AG10803 (cell line): ENCODE data around the gene MYO5B.

Source experiments
- DNase-seq: peaks from one replicate; pipeline ENCODE4 v3.0.0; 2010; ENCODE audit warnings: low read depth
- H3K4me3 ChIP-seq: 2 replicates; pipeline ENCODE4 v1.5.1; 2011; ENCODE audit warnings: mild to moderate bottlenecking, low read length, control low read depth
- CTCF ChIP-seq: conservative IDR thresholded peaks from 2 replicates; pipeline ENCODE4 v1.5.1; 2011; ENCODE audit warnings: mild to moderate bottlenecking, low read length, control low read depth, inconsistent platforms

MYO5B gene

GRCh38 chr18:50193796-50194630 is 934 bp downstream of the MYO5B start:
- no peak overlapping the region for H3K4me3 ChIP-seq
- no peak for TF ChIP-seq CTCF
- no peak for DNase-seq

- H3K4me3 ChIP-seq, result no peak overlapping the region
- no peak for TF ChIP-seq CTCF
- DNase-seq, result no peak
Observed at GRCh38 chr18:50192995-50193795, 1.8 kb downstream of the MYO5B start.

- no peak overlapping the region for H3K4me3 ChIP-seq
- TF ChIP-seq CTCF, result no peak
- no peak for DNase-seq
Observed at GRCh38 chr18:50190926-50191325, 4.0 kb downstream of the MYO5B start.

GRCh38 chr18:50190236-50190635 is 4.7 kb downstream of the MYO5B start:
- DNase-seq, result no peak
- no peak for TF ChIP-seq CTCF
- no peak overlapping the region for H3K4me3 ChIP-seq

- DNase-seq, result no peak
- no peak overlapping the region for H3K4me3 ChIP-seq
- no peak for TF ChIP-seq CTCF
Observed at GRCh38 chr18:50189160-50189559, 5.8 kb downstream of the MYO5B start.

GRCh38 chr18:50188652-50189051 is 6.3 kb downstream of the MYO5B start:
- DNase-seq, result no peak
- H3K4me3 ChIP-seq, result no peak overlapping the region
- TF ChIP-seq CTCF, result no peak
